Measurements from ENCODE around the gene RAMP2. TPM values are rescaled to one million over a fixed set of nuclear protein-coding genes. Genes with fewer than 3 reads are reported as not detected.
A peak's percentile ranks its signal among the peaks of the same experiment; 100 is the strongest.

Gene RAMP2
- total and polyA plus RNA-seq, 7 donors, result 9.2 to 39.8 (median 21.4) TPM

DNA sequence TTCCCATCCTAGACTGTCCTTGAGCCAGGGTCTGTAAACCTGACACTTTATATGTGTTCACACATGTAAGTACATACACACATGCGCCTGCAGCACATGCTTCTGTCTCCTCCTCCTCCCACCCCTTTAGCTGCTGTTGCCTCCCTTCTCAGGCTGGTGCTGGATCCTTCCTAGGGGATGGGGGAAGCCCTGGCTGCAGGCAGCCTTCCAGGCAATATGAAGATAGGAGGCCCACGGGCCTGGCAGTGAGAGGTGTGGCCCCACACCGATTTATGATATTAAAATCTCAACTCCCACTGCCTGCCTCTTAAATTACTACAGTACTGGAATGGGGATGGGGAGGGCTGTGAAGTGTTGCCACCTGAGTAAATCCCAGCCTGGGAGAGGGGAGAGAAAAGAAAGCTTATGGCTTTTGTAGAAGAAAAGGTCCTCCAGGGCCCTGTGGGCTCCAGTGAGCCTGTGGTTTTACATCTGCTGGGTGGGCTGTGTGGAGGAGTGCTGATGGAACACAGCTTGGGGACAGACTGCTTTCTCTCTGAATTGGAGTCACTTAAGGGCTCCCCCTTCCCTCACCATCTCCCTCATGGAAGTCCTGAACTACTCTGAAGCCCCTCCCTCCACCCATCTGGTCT lies 18.4 kb downstream of the RAMP2 start:
- WGBS, 3 donors, result 59 to 72% (median 69%) methylated on average over 3 of the region's 3 CpGs
- H3K27me3 ChIP-seq (ENCODE audit: insufficient read depth in 3 of 3, low read length in 2 of 3), result peaks cover 0 to 44% (median 17%) of the 10 kb centered on the region in 3 donors
- intact Hi-C loops (cut with DNase I), result no loop called here

DNA sequence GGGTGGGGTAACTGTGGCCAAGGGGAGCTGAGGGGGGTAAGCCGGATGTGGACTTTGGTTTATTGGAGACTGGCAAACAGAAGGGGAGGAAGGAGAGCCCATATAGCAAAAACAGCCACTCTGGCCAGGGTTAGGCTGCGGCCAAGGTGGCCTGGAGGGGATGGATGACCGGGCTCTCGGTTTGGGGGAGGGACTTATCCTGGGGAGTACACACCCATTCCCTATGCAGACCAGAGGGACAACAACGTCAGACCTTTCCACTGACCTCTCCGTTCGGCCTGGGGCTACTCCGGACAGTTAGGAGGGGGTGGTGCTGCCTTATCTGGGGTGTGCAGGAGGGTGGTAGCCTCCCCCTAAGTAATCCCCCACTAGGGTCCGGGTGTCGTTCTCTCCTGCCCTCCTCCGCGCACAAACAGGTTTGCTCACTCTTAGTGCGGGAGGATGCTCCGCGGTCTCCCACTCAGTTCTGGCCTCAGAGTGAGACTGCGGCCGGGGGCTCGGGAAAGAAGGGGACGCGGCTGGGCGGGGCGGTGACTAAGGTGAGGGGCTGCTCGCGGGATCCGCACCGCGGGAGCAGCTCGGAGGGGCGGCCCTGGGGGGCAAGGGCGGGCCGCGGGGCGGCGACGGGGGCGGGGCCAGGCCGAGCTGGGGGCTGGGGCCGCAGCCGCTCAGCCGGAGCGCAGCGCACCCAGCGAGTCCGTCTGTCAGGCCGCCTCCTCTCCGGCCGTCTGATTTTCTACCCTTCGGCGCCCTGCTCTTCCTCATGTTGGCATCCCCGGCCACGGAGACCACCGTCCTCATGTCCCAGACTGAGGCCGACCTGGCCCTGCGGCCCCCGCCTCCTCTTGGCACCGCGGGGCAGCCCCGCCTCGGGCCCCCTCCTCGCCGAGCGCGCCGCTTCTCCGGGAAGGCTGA lies 19.2 kb downstream of the RAMP2 start, which contains the start of gene WNK4:
Gene WNK4 (plus strand): TSS at position 675 of the 915 bp plus-strand sequence. CDS start 89 bp downstream, at position 764.
- peak within 1 kb of the TSS; percentile 50 for H3K4me3 ChIP-seq
- 3 to 7% (median 5%) methylated on average over 33 to 65 of the region's 65 CpGs for WGBS, 3 donors
- DNase-seq (no peak), ATAC-seq (peak in 3 of 4 donors; percentile 28 to 39 (median 32))
- H3K27me3 ChIP-seq (ENCODE audit: insufficient read depth in 3 of 3, low read length in 2 of 3), result peaks cover 0 to 50% (median 17%) of the 10 kb centered on the region in 3 donors
- H3K9me3 ChIP-seq, result no peaks in the 10 kb centered on the region
- no peak within 1 kb of the TSS for H3K27ac ChIP-seq
- no peaks in the 10 kb centered on the region for H3K4me1 ChIP-seq
- TF ChIP-seq, protein P1, sequence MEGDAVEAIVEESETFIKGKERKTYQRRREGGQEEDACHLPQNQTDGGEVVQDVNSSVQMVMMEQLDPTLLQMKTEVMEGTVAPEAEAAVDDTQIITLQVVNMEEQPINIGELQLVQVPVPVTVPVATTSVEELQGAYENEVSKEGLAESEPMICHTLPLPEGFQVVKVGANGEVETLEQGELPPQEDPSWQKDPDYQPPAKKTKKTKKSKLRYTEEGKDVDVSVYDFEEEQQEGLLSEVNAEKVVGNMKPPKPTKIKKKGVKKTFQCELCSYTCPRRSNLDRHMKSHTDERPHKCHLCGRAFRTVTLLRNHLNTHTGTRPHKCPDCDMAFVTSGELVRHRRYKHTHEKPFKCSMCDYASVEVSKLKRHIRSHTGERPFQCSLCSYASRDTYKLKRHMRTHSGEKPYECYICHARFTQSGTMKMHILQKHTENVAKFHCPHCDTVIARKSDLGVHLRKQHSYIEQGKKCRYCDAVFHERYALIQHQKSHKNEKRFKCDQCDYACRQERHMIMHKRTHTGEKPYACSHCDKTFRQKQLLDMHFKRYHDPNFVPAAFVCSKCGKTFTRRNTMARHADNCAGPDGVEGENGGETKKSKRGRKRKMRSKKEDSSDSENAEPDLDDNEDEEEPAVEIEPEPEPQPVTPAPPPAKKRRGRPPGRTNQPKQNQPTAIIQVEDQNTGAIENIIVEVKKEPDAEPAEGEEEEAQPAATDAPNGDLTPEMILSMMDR (IDR thresholded peaks at IDR 0.05), result no peak
- peaks cover 6 to 46% of the 10 kb centered on the region in 2 donors for H3K36me3 ChIP-seq (ENCODE audit: insufficient read depth in 1 of 2, low read depth in 1 of 2)
- intact Hi-C loops (cut with DNase I), result no loop called here

More for the DNA sequence above, 18.4 kb downstream of the RAMP2 start:
- Histone ChIP-seq H3K4me3 (no peak overlapping the region), H3K4me1 (peaks cover 3% of the 10 kb centered on the region), H3K9me3 (no peaks in the 10 kb centered on the region), H3K36me3 (ENCODE audit: insufficient read depth in 1 of 2, low read depth in 1 of 2) (peaks cover 6 to 54% of the 10 kb centered on the region in 2 donors), H3K27ac (no peak overlapping the region)
- no peak for DNase-seq
- peak in 1 of 4 donors; percentile 5 for ATAC-seq
- TF ChIP-seq, protein P1 (IDR thresholded peaks at IDR 0.05), result no peak

DNA sequence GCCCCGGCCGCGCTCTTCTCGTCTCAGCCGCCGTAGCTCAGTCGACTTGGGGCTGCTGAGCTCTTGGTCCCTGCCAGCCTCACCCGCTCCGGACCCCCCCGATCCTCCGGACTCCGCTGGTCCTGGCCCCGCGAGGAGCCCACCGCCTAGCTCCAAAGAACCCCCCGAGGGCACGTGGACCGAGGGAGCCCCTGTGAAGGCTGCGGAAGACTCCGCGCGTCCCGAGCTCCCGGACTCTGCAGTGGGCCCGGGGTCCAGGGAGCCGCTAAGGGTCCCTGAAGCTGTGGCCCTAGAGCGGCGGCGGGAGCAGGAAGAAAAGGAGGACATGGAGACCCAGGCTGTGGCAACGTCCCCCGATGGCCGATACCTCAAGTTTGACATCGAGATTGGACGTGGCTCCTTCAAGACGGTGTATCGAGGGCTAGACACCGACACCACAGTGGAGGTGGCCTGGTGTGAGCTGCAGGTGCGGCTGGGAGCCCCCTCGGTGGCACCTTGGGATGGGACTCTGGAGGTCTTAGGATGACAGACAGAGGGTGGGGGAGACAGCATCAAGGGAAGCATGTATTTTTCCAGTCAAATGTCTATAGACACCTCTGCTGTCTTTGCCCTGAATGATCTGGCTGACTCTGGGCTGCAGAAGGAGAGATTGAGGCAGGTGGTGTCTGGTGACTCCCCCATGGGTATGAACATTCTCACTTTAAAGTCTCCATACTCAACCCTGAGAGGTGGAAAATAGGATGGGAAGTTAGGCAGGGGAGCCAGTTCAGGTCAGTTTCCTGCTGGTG lies 20.0 kb downstream of the RAMP2 start:
- Histone ChIP-seq H3K36me3 (ENCODE audit: insufficient read depth in 1 of 2, low read depth in 1 of 2) (peaks cover 6 to 38% of the 10 kb centered on the region in 2 donors), H3K4me3 (peak overlapping the region; percentile 50), H3K9me3 (no peaks in the 10 kb centered on the region), H3K27ac (no peak overlapping the region), H3K27me3 (ENCODE audit: insufficient read depth in 3 of 3, low read length in 2 of 3) (peaks cover 0 to 59% (median 17%) of the 10 kb centered on the region in 3 donors), H3K4me1 (no peaks in the 10 kb centered on the region)
- TF ChIP-seq, protein P1 (IDR thresholded peaks at IDR 0.05), result no peak
- intact Hi-C loops (cut with DNase I), result no loop called here
- 3 to 8% (median 4%) methylated on average over 39 of the region's 39 CpGs for WGBS, 3 donors
- ATAC-seq, result peak in 2 of 4 donors; percentile 15 to 20
- no peak for DNase-seq

DNA sequence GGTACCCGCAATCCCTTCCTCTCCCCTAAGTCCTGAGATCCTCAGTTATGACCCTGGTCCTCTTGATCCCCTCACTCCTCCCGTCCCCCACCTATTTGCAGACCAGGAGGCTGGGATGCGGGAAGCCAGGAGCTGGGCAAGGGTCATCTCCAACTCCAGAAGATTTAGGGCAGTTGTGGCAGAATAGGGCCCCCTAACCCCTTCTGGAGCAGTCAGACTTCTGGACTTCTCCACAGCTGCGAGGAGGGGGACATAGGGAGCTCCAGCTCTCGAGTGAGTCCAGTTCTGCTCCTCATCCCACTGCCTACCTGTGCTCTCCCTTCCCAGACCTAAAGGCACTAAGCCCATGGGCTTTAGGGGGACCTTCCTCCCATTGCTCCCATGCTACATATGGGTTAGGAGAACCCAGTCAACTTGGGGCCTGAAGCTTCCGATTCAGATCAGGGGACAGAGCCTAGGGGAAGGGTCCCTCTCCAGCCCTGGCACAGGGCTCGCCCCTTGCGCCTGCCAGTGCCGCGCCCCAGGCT lies 20.7 kb downstream of the RAMP2 start:
- Histone ChIP-seq H3K4me1 (no peaks in the 10 kb centered on the region), H3K36me3 (ENCODE audit: insufficient read depth in 1 of 2, low read depth in 1 of 2) (peaks cover 6 to 31% of the 10 kb centered on the region in 2 donors), H3K27me3 (ENCODE audit: insufficient read depth in 3 of 3, low read length in 2 of 3) (peaks cover 0 to 65% (median 20%) of the 10 kb centered on the region in 3 donors), H3K4me3 (no peak overlapping the region), H3K9me3 (no peaks in the 10 kb centered on the region), H3K27ac (no peak overlapping the region)
- no peak for DNase-seq
- 22 to 35% (median 31%) methylated on average over 10 of the region's 10 CpGs for WGBS, 3 donors
- no peak for ATAC-seq
- intact Hi-C loops (cut with DNase I), result no loop called here
- TF ChIP-seq, protein P1 (IDR thresholded peaks at IDR 0.05), result no peak

Data from psoas muscle (tissue), 8 donors.